SK-N-SH (cell line): ENCODE results near the gene PPP3CA. TPM values are rescaled to one million over a fixed set of nuclear protein-coding genes. Genes with fewer than 3 reads are reported as not detected.
A peak's percentile ranks its signal among the peaks of the same experiment; 100 is the strongest.

Source experiments
- CTCF ChIA-PET: fragments of 300-600, 350-600 bp; formaldehyde crosslinking; extraction: SDS; loops from one replicate; lab custom pipeline; 2021; lab: Yijun Ruan, JAX
- POLR2A ChIA-PET: fragments of 350-600 bp; sonication (Branson Sonifier 250); formaldehyde crosslinking; extraction: SDS; loops from one replicate; lab custom pipeline; 2020; ENCODE audit warnings: antibody characterized with exemption, inconsistent platforms; lab: Yijun Ruan, JAX
- DNase-seq: peaks from one replicate; pipeline ENCODE4 v3.0.0; 2012
- H2AFZ ChIP-seq: fragments of 200-600 bp; sonication (generic); 2 replicates; pipeline ENCODE4 v1.8.1; 2016; ENCODE audit warnings: antibody characterized with exemption, mild to moderate bottlenecking, low read depth
- H3F3A ChIP-seq: fragments of 200-600 bp; sonication (generic); replicated peaks from 2 replicates; pipeline ENCODE3; 2016; ENCODE audit warnings: antibody characterized with exemption, mild to moderate bottlenecking; ENCODE audit not compliant: insufficient read depth
- H3K27ac ChIP-seq, 2 experiments: fragments of 200-500 bp in 1 of 2; fragments of 200-600 bp in 1 of 2; sonication (Bioruptor generic) in 1 of 2; sonication (generic), shearing (Covaris generic) in 1 of 2; 2 replicates each; pipeline versions ENCODE4 v1.5.1 to v1.6.1; 2014 to 2016; ENCODE audit warnings: low read depth in 2 of 2, inconsistent platforms in 1 of 2, low read length in 1 of 2, mild to moderate bottlenecking in 1 of 2, mixed read lengths in 1 of 2
- H3K27me3 ChIP-seq: fragments of 200-600 bp; sonication (generic), shearing (Covaris generic); 2 replicates; pipeline ENCODE4 v1.6.1; 2016; ENCODE audit warnings: mixed run types; ENCODE audit not compliant: insufficient read depth
- H3K36me3 ChIP-seq, 2 experiments: fragments of 200-500 bp in 1 of 2; fragments of 200-600 bp in 1 of 2; sonication (Bioruptor generic) in 1 of 2; sonication (generic) in 1 of 2; replicated peaks in 1 of 2; 2 replicates each; pipeline versions ENCODE3 to v1.5.1; 2014 to 2016; ENCODE audit warnings: low read length in 1 of 2, mild to moderate bottlenecking in 1 of 2; ENCODE audit not compliant: insufficient read depth in 2 of 2, control insufficient read depth in 1 of 2
- H3K4me1 ChIP-seq, 2 experiments: fragments of 200-500 bp in 1 of 2; fragments of 200-600 bp in 1 of 2; sonication (Bioruptor generic) in 1 of 2; sonication (generic), shearing (Covaris generic) in 1 of 2; 2 replicates each; pipeline versions ENCODE4 v1.5.1 to v1.6.1; 2014 to 2016; ENCODE audit warnings: low read depth in 1 of 2, low read length in 1 of 2, mixed run types in 1 of 2; ENCODE audit not compliant: insufficient read depth in 2 of 2, control insufficient read depth in 1 of 2
- H3K4me2 ChIP-seq: fragments of 200-600 bp; sonication (generic), shearing (Covaris generic); 2 replicates; pipeline ENCODE4 v1.6.1; 2017; ENCODE audit warnings: mixed run types
- H3K4me3 ChIP-seq, 2 experiments: fragments of 200-500 bp in 1 of 2; fragments of 200-600 bp in 1 of 2; sonication (Bioruptor generic) in 1 of 2; sonication (generic), shearing (Covaris generic) in 1 of 2; 2 replicates each; pipeline versions ENCODE4 v1.5.1 to v1.8.1; 2014 to 2016; ENCODE audit warnings: low read depth in 2 of 2, inconsistent platforms in 1 of 2, low read length in 1 of 2, mild to moderate bottlenecking in 1 of 2, mixed read lengths in 1 of 2, moderate library complexity in 1 of 2
- H3K79me2 ChIP-seq: fragments of 200-600 bp; sonication (generic); 2 replicates; pipeline ENCODE4 v1.8.1; 2017; ENCODE audit warnings: mild to moderate bottlenecking; ENCODE audit not compliant: insufficient read depth
- H3K9ac ChIP-seq: fragments of 200-600 bp; sonication (generic); 2 replicates; pipeline ENCODE4 v1.6.1; 2017; ENCODE audit warnings: mixed run types
- H3K9me2 ChIP-seq: fragments of 200-600 bp; sonication (generic); 2 replicates; pipeline ENCODE4 v1.6.1; 2017; ENCODE audit warnings: mixed run types
- H3K9me3 ChIP-seq: fragments of 200-600 bp; sonication (generic); 2 replicates; pipeline ENCODE4 v1.6.1; 2017; ENCODE audit warnings: mixed run types, mild to moderate bottlenecking, moderate library complexity
- H4K20me1 ChIP-seq: fragments of 200-600 bp; sonication (generic); 2 replicates; pipeline ENCODE4 v1.6.1; 2017; ENCODE audit warnings: mild to moderate bottlenecking, mixed run types; ENCODE audit not compliant: insufficient read depth
- CHD2 ChIP-seq: fragments of 150-350 bp; IDR thresholded peaks from 2 replicates; pipeline ENCODE4 v1.6.1; 2018; ENCODE audit warnings: low read length; ENCODE audit not compliant: partially characterized antibody
- CTCF ChIP-seq: fragments of 200-600 bp; sonication (generic); IDR thresholded peaks from 2 replicates; pipeline ENCODE4 v1.6.1; 2017; ENCODE audit warnings: antibody characterized with exemption, mild to moderate bottlenecking, moderate library complexity
- ELF1 ChIP-seq: IDR thresholded peaks from 2 replicates; pipeline ENCODE4 v1.4.0; 2012
- EP300 ChIP-seq, 2 experiments: IDR thresholded peaks; 2 replicates each; pipeline versions ENCODE4 v1.4.0 to v1.6.1; 2012; ENCODE audit warnings: borderline replicate concordance in 1 of 2, low read depth in 1 of 2, low read length in 1 of 2
- FOSL2 ChIP-seq: IDR thresholded peaks from 2 replicates; pipeline ENCODE4 v1.4.0; 2012; ENCODE audit warnings: low read depth, mild to moderate bottlenecking, moderate library complexity, borderline replicate concordance
- FOXJ3 ChIP-seq: sonication (generic); formaldehyde crosslinking; IDR thresholded peaks from 2 replicates; pipeline ENCODE4 v1.5.1; 2020; ENCODE audit warnings: mild to moderate bottlenecking, missing genetic modification reagents
- GATA2 ChIP-seq: sonication (generic); formaldehyde crosslinking; IDR thresholded peaks from 2 replicates; pipeline ENCODE4 v1.5.0; 2020; ENCODE audit warnings: mild to moderate bottlenecking, missing genetic modification reagents
- IRF3 ChIP-seq: fragments of 150-350 bp; IDR thresholded peaks from 2 replicates; pipeline ENCODE4 v1.6.1; 2016; ENCODE audit warnings: mild to moderate bottlenecking, low read depth, low read length
- JUND ChIP-seq: IDR thresholded peaks from 2 replicates; pipeline ENCODE4 v1.4.0; 2012
- MAX ChIP-seq: IDR thresholded peaks from 2 replicates; pipeline ENCODE4 v1.4.0; 2012; ENCODE audit warnings: low read depth
- MEF2A ChIP-seq: IDR thresholded peaks from 2 replicates; pipeline ENCODE4 v1.4.0; 2012; ENCODE audit warnings: low read depth, borderline replicate concordance
- MXI1 ChIP-seq: IDR thresholded peaks from 2 replicates; pipeline ENCODE4 v1.6.1; 2012; ENCODE audit warnings: mild to moderate bottlenecking, low read depth, low read length, improper control_type of control experiment
- NFIC ChIP-seq: IDR thresholded peaks from 2 replicates; pipeline ENCODE4 v1.4.0; 2012; ENCODE audit warnings: borderline replicate concordance
- NRF1 ChIP-seq: IDR thresholded peaks from 2 replicates; pipeline ENCODE4 v1.6.1; 2012; ENCODE audit warnings: low read depth, mild to moderate bottlenecking, low read length
- POLR2AphosphoS5 ChIP-seq: IDR thresholded peaks from 2 replicates; pipeline ENCODE4 v1.6.1; 2012; ENCODE audit warnings: low read depth, low read length
- RCOR1 ChIP-seq: fragments of 150-350 bp; IDR thresholded peaks from 2 replicates; pipeline ENCODE4 v1.6.1; 2017; ENCODE audit warnings: antibody characterized with exemption, low read length
- REST ChIP-seq: IDR thresholded peaks from 2 replicates; pipeline ENCODE4 v1.6.1; 2012; ENCODE audit warnings: mild to moderate bottlenecking, low read depth, low read length, moderate library complexity
- RFX5 ChIP-seq: IDR thresholded peaks from 2 replicates; pipeline ENCODE4 v1.6.1; 2012; ENCODE audit warnings: mild to moderate bottlenecking, improper control_type of control experiment, low read length
- SIN3A ChIP-seq: IDR thresholded peaks from 2 replicates; pipeline ENCODE4 v1.6.1; 2012; ENCODE audit warnings: low read depth, mild to moderate bottlenecking, low read length, moderate library complexity, borderline replicate concordance
- TAF1 ChIP-seq: IDR thresholded peaks from 2 replicates; pipeline ENCODE4 v1.6.1; 2012; ENCODE audit warnings: low read depth, mild to moderate bottlenecking, low read length, moderate library complexity, borderline replicate concordance
- TEAD4 ChIP-seq: IDR thresholded peaks from 2 replicates; pipeline ENCODE4 v1.4.0; 2012; ENCODE audit warnings: mild to moderate bottlenecking, borderline replicate concordance; ENCODE audit not compliant: insufficient read depth
- USF1 ChIP-seq: IDR thresholded peaks from 2 replicates; pipeline ENCODE4 v1.4.0; 2012; ENCODE audit warnings: low read depth, borderline replicate concordance
- ZBTB33 ChIP-seq: IDR thresholded peaks from 2 replicates; pipeline ENCODE4 v1.4.0; 2012; ENCODE audit warnings: low read depth, borderline replicate concordance
- WGBS: methylation state at CpG from one replicate; pipeline ENCODE4 v1.1.6; 2017; ENCODE audit warnings: low lambda C conversion rate; 5-methylcytosine and 5-hydroxymethylcytosine counted together
- polyA plus RNA-seq, 3 experiments: library from polyadenylated mRNA; depleted of rRNA; stranded (reverse); fragments of >200 nt; gene quantifications; 2 replicates each; pipeline ENCODE4 v1.2.3, GENCODE V29; 2012

PPP3CA gene
- polyA plus RNA-seq, 1 of the 3 experiments (the other 2 are of a cell fraction): 10.7 TPM

- Histone ChIP-seq H3K9ac (no peak overlapping the region), H4K20me1 (no peaks in the 10 kb centered on the region), H3K36me3 (peaks cover 2 to 31% of the 10 kb centered on the region in 2 experiments), H3F3A (peaks cover 3% of the 10 kb centered on the region), H3K4me1 (peaks cover 14 to 15% of the 10 kb centered on the region in 2 experiments; a peak in 3 of 4 replicates), H3K4me3 (no peak overlapping the region; a peak in 1 of 4 replicates), H3K27me3 (no peaks in the 10 kb centered on the region), H3K9me2 (no peaks in the 10 kb centered on the region), H3K27ac (peak overlapping the region; percentile 73), H3K9me3 (no peaks in the 10 kb centered on the region), H2AFZ (no peak overlapping the region), H3K79me2 (peaks cover 13% of the 10 kb centered on the region), H3K4me2 (peak overlapping the region; percentile 55; the same call in 1 of the 2 replicates)
- peak; percentile 47 for DNase-seq
- ChIA-PET CTCF (no interaction called here), POLR2A (no interaction called here)
- WGBS: 29% methylated on average over 4 of the region's 4 CpGs
- no peak for TF ChIP-seq TAF1
- no peak for TF ChIP-seq RFX5
- TF ChIP-seq NFIC: peak; percentile 77
- peak; percentile 61 for TF ChIP-seq GATA2 (CRISPR knock-in tag)
- peak; percentile 13; the same call in 1 of the 2 replicates for TF ChIP-seq MXI1
- no peak for TF ChIP-seq SIN3A
- no peak for TF ChIP-seq MEF2A
- TF ChIP-seq REST: no peak
- no peak for TF ChIP-seq ZBTB33
- no peak for TF ChIP-seq IRF3
- TF ChIP-seq MAX: no peak
- no peak for TF ChIP-seq USF1
- TF ChIP-seq TEAD4: no peak
- TF ChIP-seq RCOR1: peak; percentile 94
- TF ChIP-seq JUND: no peak
- TF ChIP-seq FOXJ3 (CRISPR knock-in tag): peak; percentile 62
- TF ChIP-seq CHD2: peak; percentile 83
- no peak for TF ChIP-seq POLR2AphosphoS5
- no peak for TF ChIP-seq NRF1
- TF ChIP-seq CTCF: no peak
- TF ChIP-seq EP300 (IDR thresholded peaks at IDR 0.05; ENCODE audit: borderline replicate concordance in 1 of 2, low read depth in 1 of 2, low read length in 1 of 2): peak in 1 of 2 experiments; percentile 79; a peak in 2 of 4 replicates
- TF ChIP-seq ELF1: no peak
- TF ChIP-seq FOSL2: no peak
Observed at GRCh38 chr4:101191302-101192098, 155.8 kb downstream of the PPP3CA start.
